Measurements from ENCODE around the gene CCR9.

CCR9 gene

GRCh38 chr3:45909542-45909941, 23.2 kb downstream of the CCR9 start:
- DNase-seq: no peak

- DNase-seq: no peak
These were observed 24.5 kb downstream of the CCR9 start for GRCh38 chr3:45910892-45911291.

GRCh38 chr3:45911511-45912226, 25.3 kb downstream of the CCR9 start:
- DNase-seq: no peak

DNA sequence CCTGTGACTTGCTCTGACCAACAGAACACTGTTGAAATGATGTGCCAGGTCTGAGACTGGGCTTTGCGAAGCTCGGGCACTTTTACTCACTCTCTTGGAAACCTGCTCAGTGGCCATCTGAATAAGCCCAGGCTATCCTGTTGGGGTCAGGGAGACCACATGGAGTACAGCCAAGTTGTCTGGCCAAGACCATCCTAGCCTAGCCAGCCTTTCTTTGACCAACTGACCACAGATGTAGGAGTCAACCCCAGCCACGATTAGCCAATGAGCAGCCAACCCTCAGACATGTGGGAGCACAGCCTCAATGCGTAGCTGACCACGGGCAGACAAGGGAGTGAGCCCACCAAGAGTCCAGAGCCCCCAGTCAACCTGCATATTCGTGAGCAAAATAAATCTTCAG, 26.1 kb downstream of the CCR9 start:
- DNase-seq: no peak

DNA sequence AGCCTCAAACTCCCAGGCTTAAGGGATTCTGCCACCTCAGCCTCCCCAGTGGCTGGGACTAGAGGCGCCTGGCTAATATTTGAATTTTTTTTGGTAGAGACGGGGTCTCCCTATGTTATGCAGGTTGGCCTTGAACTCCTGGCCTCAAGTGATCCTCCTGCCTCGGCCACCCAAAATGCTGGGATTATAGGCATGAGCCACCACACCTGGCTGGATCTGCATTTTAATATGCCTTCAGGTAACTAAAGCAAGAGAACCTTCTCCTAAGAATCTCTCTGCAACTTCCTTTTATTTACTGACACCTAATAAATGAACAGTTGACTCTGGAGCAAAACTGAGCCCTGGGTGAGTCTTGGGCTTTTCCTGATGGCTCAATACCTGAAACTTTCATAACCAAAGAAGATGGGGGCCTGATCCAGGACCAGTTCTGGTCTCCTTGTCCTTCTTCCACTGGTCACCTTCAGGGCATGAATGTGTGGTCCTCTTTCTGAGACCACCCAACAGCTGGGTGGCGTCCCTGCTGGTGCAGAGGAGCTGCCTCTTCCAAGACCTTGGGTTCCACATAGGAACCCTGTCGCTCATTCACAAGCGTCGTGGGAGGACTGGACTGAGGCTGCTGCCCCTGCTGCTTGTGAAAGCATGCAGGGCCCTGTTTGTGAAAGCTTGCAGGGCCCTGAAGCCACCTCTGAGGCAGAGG, 28.2 kb downstream of the CCR9 start:
- no peak for DNase-seq

- DNase-seq: no peak
These were observed 28.7 kb downstream of the CCR9 start for GRCh38 chr3:45915059-45915439.

- DNase-seq: peak in 1 of 2 donors; percentile 23
These were observed 29.3 kb downstream of the CCR9 start for GRCh38 chr3:45915518-45916231.

- no peak for DNase-seq
These were observed 31.0 kb downstream of the CCR9 start for GRCh38 chr3:45917146-45917898.

GRCh38 chr3:45921158-45922038, 35.1 kb downstream of the CCR9 start:
- no peak for DNase-seq

GRCh38 chr3:45922039-45922326, 35.6 kb downstream of the CCR9 start:
- DNase-seq: no peak

- DNase-seq: no peak
These were observed 36.7 kb downstream of the CCR9 start for GRCh38 chr3:45922950-45923590.

- no peak for DNase-seq
These were observed 37.4 kb downstream of the CCR9 start for GRCh38 chr3:45923755-45924154.

DNA sequence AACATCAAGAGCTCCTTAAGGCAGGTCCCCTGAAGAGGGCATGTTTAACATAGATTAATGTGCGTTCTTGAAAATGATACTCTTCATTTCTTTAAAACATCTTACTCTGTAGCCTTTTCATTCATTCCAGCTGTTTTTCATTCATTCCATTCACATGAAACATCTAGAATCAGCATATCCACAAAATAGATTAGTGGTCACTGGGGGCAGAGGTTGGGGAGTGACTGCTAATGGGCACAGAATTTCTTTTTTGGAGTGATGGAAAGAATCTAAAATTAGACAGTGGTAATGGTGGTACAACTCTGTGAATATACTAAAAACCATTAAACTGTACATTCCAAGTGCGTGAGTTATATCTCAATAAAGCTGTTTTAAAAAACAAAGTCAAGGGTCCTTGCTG, 41.5 kb downstream of the CCR9 start:
- no peak for DNase-seq

DNA sequence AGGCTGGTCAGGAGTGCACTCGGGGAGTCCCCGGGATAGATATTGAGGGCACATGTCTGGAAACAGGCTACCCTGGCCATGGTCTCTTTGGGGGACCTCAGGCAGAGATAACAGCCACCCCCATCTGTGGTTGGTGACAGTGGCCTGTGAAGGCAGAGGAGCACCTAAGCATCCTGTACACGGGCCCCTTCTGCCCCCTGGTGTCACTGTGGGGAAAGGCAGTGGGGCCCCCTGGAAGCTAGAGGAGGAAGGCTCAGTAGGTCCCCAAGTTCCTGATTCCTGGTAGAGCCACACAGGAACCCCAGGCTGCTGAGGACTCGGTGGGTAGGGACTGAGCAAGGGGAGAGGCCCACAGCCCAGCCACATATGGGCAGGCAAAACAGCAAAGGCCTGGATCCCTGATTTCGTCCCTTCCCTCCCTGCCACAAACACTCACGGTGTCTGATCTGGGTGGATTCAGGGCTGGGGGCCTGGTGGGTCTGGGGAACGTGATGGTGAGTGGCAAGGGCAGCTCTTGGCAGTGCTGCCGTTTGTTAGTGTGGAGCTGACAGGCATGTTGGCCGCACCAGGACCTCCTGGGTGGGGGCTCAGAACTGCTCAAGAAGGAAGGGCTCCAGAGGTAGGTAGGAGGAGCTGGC, 42.8 kb downstream of the CCR9 start:
- DNase-seq: peak; percentile 42 to 59

DNA sequence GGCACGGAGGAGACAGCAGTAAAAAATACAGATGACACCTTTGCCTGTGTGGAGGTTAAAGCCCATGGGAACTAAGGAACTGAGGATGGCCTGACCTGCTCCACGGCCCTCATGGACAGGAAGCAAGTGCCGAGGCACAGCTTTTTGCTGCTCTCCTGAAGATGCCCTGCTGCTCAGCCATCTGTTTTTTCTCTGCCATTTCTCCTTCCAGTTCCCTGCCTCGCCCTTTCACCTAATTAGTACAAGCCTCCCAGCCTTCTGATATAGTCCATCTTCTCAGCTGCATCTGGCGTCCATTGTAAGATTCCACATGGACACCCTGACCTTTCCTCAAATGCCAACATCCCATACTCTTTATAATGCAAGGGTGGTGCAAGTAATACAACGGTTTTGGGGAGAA, 45.2 kb downstream of the CCR9 start:
- DNase-seq: no peak

- peak; percentile 95 to 98 for DNase-seq
These were observed 45.8 kb downstream of the CCR9 start for GRCh38 chr3:45932112-45932511.

- no peak for DNase-seq
These were observed 47.2 kb downstream of the CCR9 start for GRCh38 chr3:45933591-45933990.

DNA sequence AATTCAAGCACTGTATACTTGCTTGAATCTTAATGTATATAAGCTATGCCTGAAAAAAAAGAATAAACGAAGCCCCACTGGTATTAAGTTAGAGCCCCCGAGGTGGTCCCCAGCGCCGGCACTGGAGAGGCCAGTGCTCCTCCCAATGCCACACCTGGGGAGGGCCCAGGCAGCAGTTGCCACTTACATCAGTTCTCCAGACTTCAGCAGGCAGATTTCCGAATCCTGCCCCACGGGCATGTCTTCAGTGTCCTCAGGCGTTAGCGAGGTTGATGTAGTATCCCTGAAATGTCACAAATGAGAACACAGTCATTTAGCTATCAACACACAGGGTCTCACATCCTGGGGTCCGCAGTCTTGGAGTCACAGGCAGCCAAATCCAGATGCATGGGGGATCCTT, 49.9 kb downstream of the CCR9 start:
- no peak for DNase-seq

GRCh38 chr3:45937206-45938042, 51.1 kb downstream of the CCR9 start:
- DNase-seq: no peak

GRCh38 chr3:45938043-45938435, 51.7 kb downstream of the CCR9 start:
- no peak for DNase-seq

All from inflammatory macrophage (primary cell).